GM18519 (cell line): ENCODE data around the gene KLHL7.
"Not testable (repeated sequence)": the region's sequence is repeated elsewhere in the genome, so short reads cannot be mapped to it uniquely, and the experiment has no call there.

Experiments used
- ATAC-seq: cut with Tn5 transposase; IDR thresholded peaks from one replicate; pipeline ENCODE4 v1.9.1; 2021; ENCODE audit warnings: mild to moderate bottlenecking, moderate library complexity; ENCODE audit not compliant: unreplicated experiment, low FRiP score

Gene KLHL7

DNA sequence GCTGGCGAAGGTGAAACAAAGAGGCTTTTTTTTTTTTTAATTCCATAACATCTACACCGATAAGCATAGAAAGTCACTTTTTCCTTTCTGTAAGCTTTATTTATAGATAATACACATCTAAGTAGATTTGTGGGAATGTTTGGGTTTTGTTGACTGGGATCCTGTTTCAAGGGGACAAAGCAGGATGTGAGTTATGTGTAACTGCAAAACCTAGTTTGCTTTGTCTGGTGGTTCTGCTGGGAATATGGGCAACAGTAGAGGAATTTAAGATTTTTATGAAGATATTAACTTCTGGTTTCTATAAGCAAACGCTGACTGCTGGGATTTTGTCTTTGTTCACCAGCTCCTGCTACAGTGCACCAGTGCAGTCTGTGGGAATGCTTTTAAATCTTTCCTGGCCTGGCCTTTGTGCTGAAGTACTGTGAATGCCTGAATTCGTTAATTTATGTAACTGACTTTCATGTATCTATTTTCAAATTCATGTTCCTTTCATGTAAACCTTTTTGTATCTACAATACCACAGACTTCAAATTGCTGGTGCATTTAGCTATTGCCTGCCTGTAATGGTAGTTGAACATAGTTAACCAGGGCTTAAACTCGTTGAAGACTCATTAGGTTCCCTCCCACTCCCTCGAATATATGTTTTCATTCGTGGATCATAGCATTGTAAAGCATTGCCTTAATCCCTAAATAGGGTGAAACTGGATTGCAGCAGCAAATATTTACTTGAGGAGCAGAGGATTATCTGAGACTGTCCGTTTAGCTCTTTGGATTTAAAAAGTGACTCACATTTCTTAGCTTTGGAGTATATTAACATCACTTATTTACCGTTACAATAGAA lies 1.5 kb downstream of the KLHL7 start:
- ATAC-seq: no peak

- no peak for ATAC-seq
Observed at GRCh38 chr7:23107781-23108180, 2.2 kb downstream of the KLHL7 start.

- ATAC-seq: no peak
Observed at GRCh38 chr7:23108995-23109394, 3.4 kb downstream of the KLHL7 start.

DNA sequence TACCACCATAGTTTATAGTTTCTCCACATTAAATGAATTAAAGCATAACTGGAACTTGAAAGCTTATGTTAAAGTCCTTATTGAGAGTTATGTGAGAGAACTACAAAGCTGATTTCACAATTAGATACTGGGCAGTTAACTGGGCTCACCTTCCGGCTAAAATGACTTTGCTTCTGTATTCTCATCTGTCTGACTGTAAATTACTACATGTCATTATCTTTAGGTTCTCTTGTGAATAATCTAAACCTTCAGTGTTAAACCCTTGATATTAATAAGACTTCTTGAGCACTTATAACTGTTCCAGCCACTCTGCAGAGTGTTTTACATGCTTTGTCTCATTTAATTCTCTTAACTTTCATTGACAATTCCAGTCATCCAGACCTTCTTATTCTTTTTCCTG lies 3.9 kb downstream of the KLHL7 start:
- no peak for ATAC-seq

- ATAC-seq: no peak
Observed at GRCh38 chr7:23114896-23115295, 9.3 kb downstream of the KLHL7 start.

- ATAC-seq: no peak
Observed at GRCh38 chr7:23115991-23116390, 10.4 kb downstream of the KLHL7 start.

DNA sequence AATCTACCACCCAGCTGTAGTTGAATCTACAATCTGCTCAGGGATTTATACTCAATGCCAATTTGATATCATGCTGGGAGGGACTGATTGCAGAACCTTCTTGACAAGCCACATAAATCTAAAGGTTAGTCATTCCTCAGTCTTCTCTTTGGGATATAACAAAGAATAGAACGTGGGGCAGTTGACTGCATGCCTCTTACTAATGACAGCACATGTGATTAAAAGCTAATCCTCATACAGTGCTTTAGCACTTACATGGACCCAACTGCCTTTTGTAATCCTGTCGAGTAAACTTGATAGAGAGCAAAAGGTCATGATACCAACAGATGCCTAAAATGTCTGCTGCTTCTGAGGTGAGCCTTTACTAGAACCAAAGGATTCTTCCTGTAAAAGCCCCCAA lies 12.3 kb downstream of the KLHL7 start:
- ATAC-seq: no peak

DNA sequence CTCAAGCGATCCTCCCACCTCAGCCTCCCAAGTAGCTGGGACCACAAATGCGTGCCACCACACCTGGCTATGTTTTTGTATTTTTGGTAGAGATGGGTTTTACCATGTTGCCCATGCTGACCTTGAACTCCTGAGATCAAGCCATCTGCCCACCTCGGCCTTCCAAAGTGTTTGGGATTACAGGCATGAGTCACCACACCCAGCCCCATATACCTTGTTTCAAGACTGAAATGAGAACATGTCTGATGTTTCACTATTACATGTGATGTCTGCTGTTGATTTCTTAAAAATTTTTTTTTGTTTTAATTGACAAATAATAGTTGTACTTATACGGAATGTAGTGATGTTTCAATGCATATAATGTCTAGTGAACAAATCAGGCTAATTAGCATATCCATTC lies 14.5 kb downstream of the KLHL7 start:
- ATAC-seq: no peak

DNA sequence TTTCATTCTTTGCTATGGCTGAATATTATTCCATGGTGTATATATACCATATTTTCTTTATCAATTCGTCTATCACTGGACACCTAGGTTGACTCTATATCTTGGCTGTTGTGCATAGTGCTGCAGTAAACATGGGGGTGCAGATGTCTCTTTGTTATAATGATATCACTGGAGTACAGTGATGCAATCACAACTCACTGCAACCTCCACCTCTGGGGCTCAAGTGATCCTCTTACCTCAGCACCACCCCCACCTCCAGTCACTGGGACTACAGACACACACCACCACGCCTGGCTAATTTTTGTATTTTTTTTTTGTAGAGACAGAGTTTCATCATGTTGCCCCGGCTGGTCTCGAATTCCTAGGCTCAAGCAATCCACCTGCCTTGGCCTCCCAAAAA lies 15.6 kb downstream of the KLHL7 start:
- no peak for ATAC-seq

GRCh38 chr7:23123007-23123406 lies 17.4 kb downstream of the KLHL7 start:
- ATAC-seq: no peak

- ATAC-seq: no peak
Observed at GRCh38 chr7:23123465-23123864, 17.9 kb downstream of the KLHL7 start.

DNA sequence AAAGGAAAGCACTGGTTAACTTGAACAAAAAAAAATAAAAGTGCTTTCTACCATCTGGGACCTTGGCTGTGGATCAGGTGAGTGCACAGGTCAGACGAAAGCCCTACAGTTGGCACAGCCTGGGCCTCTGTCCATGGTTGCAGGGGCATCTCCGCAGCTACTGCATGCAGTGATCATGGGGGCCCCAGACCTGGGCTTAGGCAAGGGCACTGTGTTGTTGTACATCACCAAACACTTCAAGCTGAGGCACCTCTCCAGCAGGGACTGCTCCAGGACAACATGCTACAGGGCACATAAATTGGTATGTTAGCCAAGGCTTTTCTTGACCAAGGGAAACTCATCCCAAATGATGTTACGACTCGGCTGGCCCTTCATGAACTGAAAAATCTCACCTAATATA lies 23.5 kb downstream of the KLHL7 start:
- no peak for ATAC-seq

- ATAC-seq: not testable (repeated sequence)
Observed at GRCh38 chr7:23131799-23132198, 26.2 kb downstream of the KLHL7 start.

DNA sequence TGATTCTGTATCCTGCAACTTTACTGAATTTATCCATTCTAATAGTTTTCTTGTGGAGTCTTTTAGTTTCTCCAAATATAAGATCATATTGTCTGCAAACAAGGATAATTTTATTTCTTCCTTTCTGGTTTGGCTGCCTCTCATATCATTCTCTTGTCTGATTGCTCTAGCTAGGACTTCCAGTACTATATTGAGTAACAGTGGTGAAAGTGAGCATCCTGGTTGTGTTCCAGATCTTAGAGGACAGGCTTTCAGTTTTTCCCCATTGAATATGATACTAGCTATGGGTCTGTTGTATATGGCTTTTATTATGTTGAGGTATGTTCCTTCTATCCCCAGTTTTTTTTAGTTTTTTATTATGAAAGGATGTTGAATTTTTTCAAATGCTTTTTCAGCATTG lies 28.2 kb downstream of the KLHL7 start:
- no peak for ATAC-seq

GRCh38 chr7:23135755-23136154 lies 30.2 kb downstream of the KLHL7 start:
- no peak for ATAC-seq

DNA sequence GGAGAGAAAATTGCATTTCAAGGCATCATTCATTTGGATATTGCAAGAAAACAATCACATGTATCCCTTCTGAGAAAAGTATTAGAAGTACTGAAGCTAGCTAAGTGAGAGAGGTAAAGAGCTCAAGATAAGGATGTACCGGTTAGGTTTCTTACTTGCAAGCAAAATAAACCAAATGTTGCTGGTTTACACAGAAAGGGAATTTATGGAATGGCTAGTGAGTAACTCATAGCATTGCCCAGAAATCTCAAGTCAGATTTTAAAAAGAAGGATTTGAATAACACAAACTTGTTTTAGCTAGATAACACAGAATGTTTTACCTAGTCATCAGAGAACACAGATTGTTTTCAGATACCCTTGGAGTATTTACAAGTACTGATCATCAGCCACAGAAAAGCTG lies 30.6 kb downstream of the KLHL7 start:
- no peak for ATAC-seq

DNA sequence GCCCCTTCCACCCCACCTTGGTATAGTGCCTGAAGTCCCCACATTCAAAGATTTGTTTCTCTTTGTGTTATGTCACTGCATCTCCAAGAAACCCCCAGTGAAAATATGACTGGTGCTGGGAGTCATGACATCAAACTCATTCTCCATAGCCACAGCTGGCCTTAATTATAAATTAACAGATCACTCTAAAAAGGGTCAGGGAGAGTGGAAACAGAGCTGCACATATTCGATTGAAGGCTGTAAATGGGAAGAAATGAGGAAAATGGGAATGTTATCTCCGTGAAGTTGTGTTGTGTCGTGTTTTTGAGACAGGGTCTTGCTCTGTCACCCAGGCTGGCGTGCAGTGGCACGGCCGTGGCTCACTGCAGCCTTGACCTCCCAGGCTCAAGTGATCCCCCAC lies 52.1 kb downstream of the KLHL7 start:
- no peak for ATAC-seq

- no peak for ATAC-seq
Observed at GRCh38 chr7:23158546-23158945, 53.0 kb downstream of the KLHL7 start.

GRCh38 chr7:23161482-23161881 lies 55.9 kb downstream of the KLHL7 start:
- ATAC-seq: no peak

DNA sequence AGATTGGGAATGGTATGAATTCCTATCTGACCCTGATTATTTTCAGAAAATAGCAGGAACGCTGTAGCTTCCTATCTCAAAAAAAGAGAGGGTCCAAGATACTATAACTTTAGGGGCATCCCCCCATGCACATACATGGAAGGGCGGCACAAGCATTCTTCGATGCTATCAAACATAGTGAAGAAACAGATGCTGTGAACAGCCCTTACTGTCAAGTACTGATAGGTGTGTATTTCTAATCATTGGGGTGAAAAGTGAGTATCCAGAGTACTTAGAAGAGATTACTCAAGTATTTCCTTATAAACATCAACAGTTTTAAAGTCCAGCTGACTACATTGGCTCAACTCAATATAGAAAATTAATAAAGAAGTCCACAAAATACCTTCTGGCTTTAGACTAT lies 59.3 kb downstream of the KLHL7 start:
- no peak for ATAC-seq

GRCh38 chr7:23165316-23165715 lies 59.7 kb downstream of the KLHL7 start:
- ATAC-seq: no peak

GRCh38 chr7:23167691-23168090 lies 62.1 kb downstream of the KLHL7 start:
- no peak for ATAC-seq
